ENCODE results near the gene PAFAH1B1. TPM values are rescaled to one million over a fixed set of nuclear protein-coding genes. Genes with fewer than 3 reads are reported as not detected.

Gene PAFAH1B1
- polyA plus RNA-seq, 2 of the 4 experiments (the other 2 are of a cell fraction), result 122 to 197 TPM

DNA sequence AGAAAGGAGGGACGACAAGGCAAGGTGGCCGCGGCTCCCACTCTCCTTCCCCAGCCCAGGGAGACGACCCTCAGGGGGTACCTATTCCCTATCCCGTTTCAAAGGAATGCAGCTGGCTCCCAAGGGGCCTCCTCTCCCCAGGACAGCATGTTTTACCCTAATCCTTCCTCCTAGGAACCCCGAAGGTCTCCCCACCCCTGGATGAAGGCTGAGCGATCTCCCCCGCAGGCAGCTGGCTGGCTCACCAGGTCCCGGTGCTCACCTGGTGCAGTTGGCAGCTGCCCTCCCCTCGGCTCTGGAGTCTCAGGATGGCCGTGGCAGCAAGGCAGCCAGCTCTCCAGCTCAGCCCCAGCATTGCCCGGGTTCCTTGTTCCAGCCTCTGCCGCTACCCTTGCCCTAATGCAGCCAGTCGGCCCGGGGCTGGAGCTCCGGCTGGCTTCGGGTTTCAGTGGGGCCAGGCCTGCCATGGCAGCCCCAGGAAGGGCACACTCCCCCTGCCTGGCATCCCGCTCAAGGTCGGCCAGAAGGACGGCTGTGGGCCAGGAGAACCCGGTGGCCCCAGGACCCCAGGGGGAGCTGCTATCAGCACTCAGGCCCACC is 113.6 kb downstream of the PAFAH1B1 start:
- FAIRE-seq (no peak), DNase-seq (ENCODE audit: low read depth in 1 of 2, low spot score in 1 of 2) (no peak)
- no peak overlapping the region for H3K4me3 ChIP-seq

GRCh38 chr17:2707721-2708584 is 114.5 kb downstream of the PAFAH1B1 start:
- Histone ChIP-seq H3K27ac (peak overlapping the region; percentile 8 to 95; a peak in 3 of 6 replicates), H3K4me3 (no peak overlapping the region), H3K4me2 (peak overlapping the region; percentile 95), H3K4me1 (peaks cover 56% of the 10 kb centered on the region), H3K9me3 (no peaks in the 10 kb centered on the region)
- TF ChIP-seq RAD21 (conservative IDR thresholded peaks at IDR 0.05 in 1 of 2, IDR thresholded peaks at IDR 0.05 in 1 of 2), result peak; percentile 52 to 59; a peak in 4 of 5 replicates
- peak; percentile 41; the same call in 2 of the 3 replicates for TF ChIP-seq CTCF (IDR thresholded peaks at IDR 0.05)
- TF ChIP-seq MAFK (IDR thresholded peaks at IDR 0.05; ENCODE audit: partially characterized antibody), result no peak
- no peak for TF ChIP-seq FOXS1 (CRISPR knock-in tag; IDR thresholded peaks at IDR 0.05)
- 0 out of 3 replicates have a peak, but pooled peaks have one; percentile 19 for TF ChIP-seq SMC3 (IDR thresholded peaks at IDR 0.05)
- 73% methylated on average over 12 of the region's 13 CpGs for WGBS (ENCODE audit: missing lambda C conversion rate)
- DNase-seq (ENCODE audit: low read depth in 1 of 2, low spot score in 1 of 2) (peak; percentile 61 to 76), FAIRE-seq (no peak), ATAC-seq (peak in 1 of 2 experiments; percentile 42; a peak in 3 of 6 replicates)
- POLR2A ChIA-PET, result interaction anchor here (1.1 kb wide), 1 partner anchor 21 kb away, joined by 3 read pairs; no protein-coding TSS in a partner anchor
- CTCF ChIA-PET, result interaction anchor here (0.6 to 3.6 kb wide), 13 partner anchors 11 to 278 kb away, joined by 3 to 24 read pairs (median 4); no protein-coding TSS in a partner anchor

More for the DNA sequence above, 113.6 kb downstream of the PAFAH1B1 start:
- Histone ChIP-seq H3K4me2 (no peak overlapping the region), H3K9me3 (no peaks in the 10 kb centered on the region), H3K27ac (peak overlapping the region in 1 of 2 experiments; percentile 95; a peak in 1 of 6 replicates), H3K4me1 (peaks cover 48% of the 10 kb centered on the region)
- no peak for ATAC-seq
- 88% methylated on average over 18 of the region's 21 CpGs for WGBS (ENCODE audit: missing lambda C conversion rate)
- TF ChIP-seq HDAC2 (IDR thresholded peaks at IDR 0.05) (no peak), FOXS1 (CRISPR knock-in tag; IDR thresholded peaks at IDR 0.05) (no peak), RNF2 (IDR thresholded peaks at IDR 0.05; ENCODE audit: borderline replicate concordance, low read depth) (no peak), ZSCAN20 (CRISPR knock-in tag; IDR thresholded peaks at IDR 0.05) (no peak), EP300 (IDR thresholded peaks at IDR 0.05) (no peak), JUNB (IDR thresholded peaks at IDR 0.05) (no peak), PHF8 (IDR thresholded peaks at IDR 0.05; ENCODE audit: borderline replicate concordance, low read depth) (no peak), RAD21 (conservative IDR thresholded peaks at IDR 0.05 in 1 of 2, IDR thresholded peaks at IDR 0.05 in 1 of 2) (no peak)
- TF ChIP-seq, protein P1, sequence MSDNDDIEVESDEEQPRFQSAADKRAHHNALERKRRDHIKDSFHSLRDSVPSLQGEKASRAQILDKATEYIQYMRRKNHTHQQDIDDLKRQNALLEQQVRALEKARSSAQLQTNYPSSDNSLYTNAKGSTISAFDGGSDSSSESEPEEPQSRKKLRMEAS (IDR thresholded peaks at IDR 0.05), result no peak
- CTCF ChIA-PET, result interaction anchor here (0.7 to 3.6 kb wide), 12 partner anchors 11 to 291 kb away, joined by 3 to 24 read pairs (median 3); no protein-coding TSS in a partner anchor
- POLR2A ChIA-PET, result interaction anchor here (1.1 kb wide), 1 partner anchor 20 kb away, joined by 3 read pairs; no protein-coding TSS in a partner anchor

GRCh38 chr17:2708585-2709182 is 115.2 kb downstream of the PAFAH1B1 start:
- WGBS (ENCODE audit: missing lambda C conversion rate), result 87% methylated on average over 18 of the region's 21 CpGs
- POLR2A ChIA-PET, result no interaction called here
- peak overlapping the region; percentile 95 for H3K4me2 ChIP-seq
- peaks cover 56% of the 10 kb centered on the region for H3K4me1 ChIP-seq
- H3K4me3 ChIP-seq, result peak overlapping the region; percentile 96; the same call in 1 of the 3 replicates
- CTCF ChIA-PET, result interaction anchor here (0.9 to 2.2 kb wide), 5 partner anchors 10 to 253 kb away, joined by 3 to 8 read pairs (median 7); no protein-coding TSS in a partner anchor
- no peaks in the 10 kb centered on the region for H3K9me3 ChIP-seq
- no peak for TF ChIP-seq EHMT2 (IDR thresholded peaks at IDR 0.05; ENCODE audit: low read depth)
- TF ChIP-seq, protein P2, sequence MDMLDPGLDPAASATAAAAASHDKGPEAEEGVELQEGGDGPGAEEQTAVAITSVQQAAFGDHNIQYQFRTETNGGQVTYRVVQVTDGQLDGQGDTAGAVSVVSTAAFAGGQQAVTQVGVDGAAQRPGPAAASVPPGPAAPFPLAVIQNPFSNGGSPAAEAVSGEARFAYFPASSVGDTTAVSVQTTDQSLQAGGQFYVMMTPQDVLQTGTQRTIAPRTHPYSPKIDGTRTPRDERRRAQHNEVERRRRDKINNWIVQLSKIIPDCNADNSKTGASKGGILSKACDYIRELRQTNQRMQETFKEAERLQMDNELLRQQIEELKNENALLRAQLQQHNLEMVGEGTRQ (IDR thresholded peaks at IDR 0.05), result no peak
- no peak for TF ChIP-seq HOXB5 (CRISPR knock-in tag; IDR thresholded peaks at IDR 0.05)
- no peak for TF ChIP-seq RNF2 (IDR thresholded peaks at IDR 0.05; ENCODE audit: borderline replicate concordance, low read depth)
- TF ChIP-seq, protein P3, sequence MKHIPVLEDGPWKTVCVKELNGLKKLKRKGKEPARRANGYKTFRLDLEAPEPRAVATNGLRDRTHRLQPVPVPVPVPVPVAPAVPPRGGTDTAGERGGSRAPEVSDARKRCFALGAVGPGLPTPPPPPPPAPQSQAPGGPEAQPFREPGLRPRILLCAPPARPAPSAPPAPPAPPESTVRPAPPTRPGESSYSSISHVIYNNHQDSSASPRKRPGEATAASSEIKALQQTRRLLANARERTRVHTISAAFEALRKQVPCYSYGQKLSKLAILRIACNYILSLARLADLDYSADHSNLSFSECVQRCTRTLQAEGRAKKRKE (CRISPR knock-in tag; IDR thresholded peaks at IDR 0.05; ENCODE audit: low read depth), result no peak
- TF ChIP-seq NPAS2 (CRISPR knock-in tag; IDR thresholded peaks at IDR 0.05; ENCODE audit: borderline replicate concordance), result no peak
- DNase-seq (ENCODE audit: low read depth in 1 of 2, low spot score in 1 of 2) (no peak), ATAC-seq (no peak), FAIRE-seq (no peak)
- H3K27ac ChIP-seq, result peak overlapping the region; percentile 38 to 95; a peak in 5 of 6 replicates
